Skin of body (tissue), 2 donors: ENCODE measurements around the gene STX10. TPM values are rescaled to one million over a fixed set of nuclear protein-coding genes. Genes with fewer than 3 reads are reported as not detected.
"Not testable (repeated sequence)": the region's sequence is repeated elsewhere in the genome, so short reads cannot be mapped to it uniquely, and the experiment has no call there.

Experiments used
- DNase-seq: peaks from one replicate; lab custom pipeline; 2025; lab: John Stamatoyannopoulos, UW
- total RNA-seq: library from RNA; depleted of rRNA; stranded (reverse); fragments of >200 nt; gene quantifications from one replicate; pipeline ENCODE4 v1.2.3, GENCODE V29; 2014

STX10 gene
- total RNA-seq, result 36.2 TPM

GRCh38 chr19:13150187-13150930, at the start of gene STX10, which contains the start of gene IER2:
Gene STX10, minus strand, starts transcription at chr19:13150375. Its CDS starts 202 bp downstream, at chr19:13150173.
Gene IER2, plus strand, starts transcription at chr19:13150411. Its CDS starts 2,776 bp downstream, at chr19:13153187.
- DNase-seq, result peak; percentile 94

GRCh38 chr19:13198634-13199033, 48.5 kb upstream of the STX10 start:
- DNase-seq, result no peak

GRCh38 chr19:13195678-13196077, 45.5 kb upstream of the STX10 start:
- DNase-seq, result no peak

- no peak for DNase-seq
Observed at GRCh38 chr19:13190781-13191540, 40.8 kb upstream of the STX10 start.

- DNase-seq, result no peak
Observed at GRCh38 chr19:13189600-13189999, 39.4 kb upstream of the STX10 start.

- DNase-seq, result no peak
Observed at GRCh38 chr19:13187419-13187818, 37.2 kb upstream of the STX10 start.

GRCh38 chr19:13186688-13187087, 36.5 kb upstream of the STX10 start:
- DNase-seq, result not testable (repeated sequence)

- DNase-seq, result not testable (repeated sequence)
Observed at GRCh38 chr19:13185763-13186657, 35.8 kb upstream of the STX10 start.

- not testable (repeated sequence) for DNase-seq
Observed at GRCh38 chr19:13184926-13185325, 34.8 kb upstream of the STX10 start.

GRCh38 chr19:13181747-13182388, 31.7 kb upstream of the STX10 start:
- peak; percentile 33 for DNase-seq

- DNase-seq, result not testable (repeated sequence)
Observed at GRCh38 chr19:13178291-13178690, 28.1 kb upstream of the STX10 start.

GRCh38 chr19:13177584-13177983, 27.4 kb upstream of the STX10 start:
- DNase-seq, result not testable (repeated sequence)

GRCh38 chr19:13176345-13176744, 26.2 kb upstream of the STX10 start:
- DNase-seq, result no peak

- no peak for DNase-seq
Observed at GRCh38 chr19:13173139-13173737, 23.1 kb upstream of the STX10 start.

- DNase-seq, result no peak
Observed at GRCh38 chr19:13172346-13173138, 22.4 kb upstream of the STX10 start.

GRCh38 chr19:13171146-13171545, 21.0 kb upstream of the STX10 start:
- DNase-seq, result no peak

- DNase-seq, result no peak
Observed at GRCh38 chr19:13169769-13170168, 19.6 kb upstream of the STX10 start.

GRCh38 chr19:13166151-13166550, 16.0 kb upstream of the STX10 start:
- DNase-seq, result not testable (repeated sequence)

GRCh38 chr19:13165162-13165997, 15.2 kb upstream of the STX10 start:
- no peak for DNase-seq
